HepG2 (cell line): ENCODE data around the gene SGIP1.

Source experiments
- DMAP1 ChIP-seq: IDR thresholded peaks from 2 replicates; pipeline ENCODE4 v1.6.1; 2016
- KLF12 ChIP-seq: sonication (generic); formaldehyde crosslinking; IDR thresholded peaks from 2 replicates; pipeline ENCODE4 v1.4.0; 2020; ENCODE audit warnings: missing genetic modification reagents, borderline replicate concordance
- NR3C1 ChIP-seq: sonication (generic); formaldehyde crosslinking; IDR thresholded peaks from 2 replicates; pipeline ENCODE4 v1.4.0; 2020; ENCODE audit warnings: missing genetic modification reagents
- POLR2AphosphoS2 ChIP-seq: IDR thresholded peaks from 2 replicates; pipeline ENCODE4 v1.6.1; 2011; ENCODE audit warnings: low read depth, low read length, improper control_type of control experiment
- ZNF12 ChIP-seq: sonication (generic); formaldehyde crosslinking; IDR thresholded peaks from 2 replicates; pipeline ENCODE4 v1.5.0; 2020; ENCODE audit warnings: missing genetic modification reagents
- ZNF121 ChIP-seq: sonication (generic); formaldehyde crosslinking; IDR thresholded peaks from 2 replicates; pipeline ENCODE4 v1.5.0; 2020; ENCODE audit warnings: mild to moderate bottlenecking, missing genetic modification reagents
- ZNF282 ChIP-seq: fragments of 450-650 bp; IDR thresholded peaks from 2 replicates; pipeline ENCODE4 v1.6.1; 2018; ENCODE audit not compliant: partially characterized antibody
- ZNF350 ChIP-seq: sonication (generic); formaldehyde crosslinking; IDR thresholded peaks from 2 replicates; pipeline ENCODE4 v1.4.0; 2020; ENCODE audit warnings: mild to moderate bottlenecking, low read depth, missing genetic modification reagents, borderline replicate concordance
- TF ChIP-seq, protein P1 (sequence below): sonication (generic); formaldehyde crosslinking; IDR thresholded peaks from 2 replicates; pipeline ENCODE4 v1.8.1; 2022; ENCODE audit warnings: mild to moderate bottlenecking, missing genetic modification reagents
- TF ChIP-seq, protein P2 (sequence below): sonication (generic); formaldehyde crosslinking; IDR thresholded peaks from 2 replicates; pipeline ENCODE4 v1.5.0; 2020; ENCODE audit warnings: mild to moderate bottlenecking, missing genetic modification reagents, moderate library complexity

DNA sequence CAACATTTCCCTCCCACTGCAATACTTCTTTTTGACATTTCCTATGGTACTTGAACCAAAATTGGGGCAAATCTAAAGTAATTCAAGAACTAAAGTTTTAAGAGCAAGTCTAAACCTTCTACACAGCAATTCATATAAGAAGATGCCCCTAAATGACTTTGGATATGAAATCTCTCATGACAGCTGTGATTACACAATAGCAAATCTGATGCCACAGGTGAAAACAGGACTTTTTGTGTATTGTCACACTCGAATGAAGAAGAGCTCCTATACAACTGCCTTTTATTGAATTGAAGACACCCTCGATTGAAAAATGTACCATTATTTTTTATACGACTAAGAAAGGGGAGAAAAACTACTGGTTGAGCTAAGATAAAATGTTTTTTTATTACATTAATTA is 158.7 kb downstream of the SGIP1 start:
- no peak for TF ChIP-seq POLR2AphosphoS2
- TF ChIP-seq, protein P1, sequence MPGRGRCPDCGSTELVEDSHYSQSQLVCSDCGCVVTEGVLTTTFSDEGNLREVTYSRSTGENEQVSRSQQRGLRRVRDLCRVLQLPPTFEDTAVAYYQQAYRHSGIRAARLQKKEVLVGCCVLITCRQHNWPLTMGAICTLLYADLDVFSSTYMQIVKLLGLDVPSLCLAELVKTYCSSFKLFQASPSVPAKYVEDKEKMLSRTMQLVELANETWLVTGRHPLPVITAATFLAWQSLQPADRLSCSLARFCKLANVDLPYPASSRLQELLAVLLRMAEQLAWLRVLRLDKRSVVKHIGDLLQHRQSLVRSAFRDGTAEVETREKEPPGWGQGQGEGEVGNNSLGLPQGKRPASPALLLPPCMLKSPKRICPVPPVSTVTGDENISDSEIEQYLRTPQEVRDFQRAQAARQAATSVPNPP (CRISPR knock-in tag): no peak
- TF ChIP-seq ZNF350 (CRISPR knock-in tag): no peak
- no peak for TF ChIP-seq ZNF12 (CRISPR knock-in tag)
- TF ChIP-seq, protein P2, sequence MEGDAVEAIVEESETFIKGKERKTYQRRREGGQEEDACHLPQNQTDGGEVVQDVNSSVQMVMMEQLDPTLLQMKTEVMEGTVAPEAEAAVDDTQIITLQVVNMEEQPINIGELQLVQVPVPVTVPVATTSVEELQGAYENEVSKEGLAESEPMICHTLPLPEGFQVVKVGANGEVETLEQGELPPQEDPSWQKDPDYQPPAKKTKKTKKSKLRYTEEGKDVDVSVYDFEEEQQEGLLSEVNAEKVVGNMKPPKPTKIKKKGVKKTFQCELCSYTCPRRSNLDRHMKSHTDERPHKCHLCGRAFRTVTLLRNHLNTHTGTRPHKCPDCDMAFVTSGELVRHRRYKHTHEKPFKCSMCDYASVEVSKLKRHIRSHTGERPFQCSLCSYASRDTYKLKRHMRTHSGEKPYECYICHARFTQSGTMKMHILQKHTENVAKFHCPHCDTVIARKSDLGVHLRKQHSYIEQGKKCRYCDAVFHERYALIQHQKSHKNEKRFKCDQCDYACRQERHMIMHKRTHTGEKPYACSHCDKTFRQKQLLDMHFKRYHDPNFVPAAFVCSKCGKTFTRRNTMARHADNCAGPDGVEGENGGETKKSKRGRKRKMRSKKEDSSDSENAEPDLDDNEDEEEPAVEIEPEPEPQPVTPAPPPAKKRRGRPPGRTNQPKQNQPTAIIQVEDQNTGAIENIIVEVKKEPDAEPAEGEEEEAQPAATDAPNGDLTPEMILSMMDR (CRISPR knock-in tag): no peak
- TF ChIP-seq NR3C1: no peak
- TF ChIP-seq DMAP1: no peak
- TF ChIP-seq ZNF282: no peak
- no peak for TF ChIP-seq KLF12 (CRISPR knock-in tag)
- TF ChIP-seq ZNF121 (CRISPR knock-in tag): no peak
